ENCODE results near the gene RALBP1.

RALBP1 gene

DNA sequence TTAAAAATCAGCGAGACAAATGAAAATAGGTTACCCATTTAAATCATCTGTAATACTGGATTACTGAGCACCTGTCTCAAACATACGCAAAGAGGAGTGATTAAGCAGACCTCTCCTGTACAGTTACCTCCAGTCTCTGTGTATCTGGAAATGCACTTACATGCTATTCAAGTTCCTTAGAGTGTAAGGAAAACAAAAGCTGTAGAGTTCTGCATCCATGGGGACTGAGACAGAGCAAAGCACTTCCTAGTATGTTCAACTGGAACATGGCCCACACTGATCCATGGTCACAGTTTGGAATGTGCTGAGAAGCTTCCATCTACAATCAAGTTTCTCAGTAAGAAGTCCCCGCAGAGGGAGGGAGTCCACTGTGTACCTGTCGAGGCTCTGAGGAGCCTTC, 75.1 kb downstream of the RALBP1 start:
- DNase-seq (ENCODE audit: low read depth) = no peak

DNA sequence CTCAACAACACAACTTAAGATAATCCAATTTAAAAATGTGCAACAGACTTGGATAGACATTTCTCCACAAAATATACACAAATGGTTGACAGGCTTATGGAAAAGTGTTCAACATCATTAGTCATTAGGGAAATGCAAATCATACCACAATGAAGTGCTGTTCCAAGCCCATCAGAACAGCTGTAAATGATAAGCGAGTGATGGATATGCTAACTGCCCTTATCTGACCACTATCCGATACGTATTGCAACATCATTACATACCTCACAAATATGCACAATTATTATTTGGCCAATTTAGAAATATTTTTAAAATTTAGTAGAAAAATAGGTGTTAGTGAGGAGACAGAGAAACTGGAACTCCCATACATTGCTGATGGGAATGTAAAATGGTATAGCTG, 76.9 kb downstream of the RALBP1 start:
- DNase-seq (ENCODE audit: low read depth) = no peak

DNA sequence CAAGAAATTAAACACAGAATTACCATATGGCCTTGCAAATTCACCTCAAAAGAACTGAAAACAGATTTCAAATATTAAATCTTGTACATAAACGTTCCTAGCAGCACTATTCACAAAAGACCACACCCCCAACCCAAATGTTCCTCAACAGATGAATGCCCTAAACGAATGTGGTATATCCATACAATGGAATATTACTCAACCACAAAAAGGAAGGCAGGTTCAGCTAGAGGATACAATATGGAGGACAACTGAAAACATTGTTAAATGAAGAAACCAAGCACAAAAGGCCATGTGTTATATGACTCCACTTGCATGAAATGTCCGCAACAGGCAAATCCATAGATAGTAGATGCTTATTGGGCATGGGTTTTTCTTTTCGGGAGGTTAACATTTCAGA, 77.3 kb downstream of the RALBP1 start:
- DNase-seq (ENCODE audit: low read depth) = no peak

DNA sequence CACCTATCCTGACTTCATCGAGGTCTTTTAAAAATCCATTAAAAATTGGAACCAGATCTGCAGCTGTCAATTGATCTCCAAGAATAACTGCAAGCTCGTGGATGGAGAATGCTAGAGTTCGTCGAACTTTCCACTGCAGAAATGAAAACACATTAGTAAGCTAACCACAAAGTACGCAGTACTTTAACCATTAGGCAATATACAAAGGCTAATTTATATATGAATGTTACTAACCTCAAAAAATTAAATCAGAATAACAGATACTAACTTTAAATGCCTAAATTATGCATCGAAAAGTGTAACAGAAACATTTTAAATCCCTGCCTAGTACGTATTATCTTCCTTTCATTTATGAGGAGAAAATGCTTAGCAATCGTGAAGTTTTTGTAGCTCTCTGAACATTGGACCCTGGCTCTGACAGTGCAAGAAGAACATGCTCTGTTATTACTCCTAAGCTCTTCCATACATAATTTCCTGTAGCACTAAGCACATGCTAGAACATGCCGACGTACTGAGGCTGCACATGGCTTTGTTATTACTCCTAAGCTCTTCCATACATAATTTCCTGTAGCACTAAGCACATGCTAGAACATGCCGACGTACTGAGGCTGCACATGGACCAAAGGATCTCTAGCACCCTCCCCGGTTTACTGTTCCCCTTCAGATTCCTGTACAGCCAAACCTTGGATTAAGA, 82.1 kb downstream of the RALBP1 start:
- no peak for DNase-seq (ENCODE audit: low read depth)

DNA sequence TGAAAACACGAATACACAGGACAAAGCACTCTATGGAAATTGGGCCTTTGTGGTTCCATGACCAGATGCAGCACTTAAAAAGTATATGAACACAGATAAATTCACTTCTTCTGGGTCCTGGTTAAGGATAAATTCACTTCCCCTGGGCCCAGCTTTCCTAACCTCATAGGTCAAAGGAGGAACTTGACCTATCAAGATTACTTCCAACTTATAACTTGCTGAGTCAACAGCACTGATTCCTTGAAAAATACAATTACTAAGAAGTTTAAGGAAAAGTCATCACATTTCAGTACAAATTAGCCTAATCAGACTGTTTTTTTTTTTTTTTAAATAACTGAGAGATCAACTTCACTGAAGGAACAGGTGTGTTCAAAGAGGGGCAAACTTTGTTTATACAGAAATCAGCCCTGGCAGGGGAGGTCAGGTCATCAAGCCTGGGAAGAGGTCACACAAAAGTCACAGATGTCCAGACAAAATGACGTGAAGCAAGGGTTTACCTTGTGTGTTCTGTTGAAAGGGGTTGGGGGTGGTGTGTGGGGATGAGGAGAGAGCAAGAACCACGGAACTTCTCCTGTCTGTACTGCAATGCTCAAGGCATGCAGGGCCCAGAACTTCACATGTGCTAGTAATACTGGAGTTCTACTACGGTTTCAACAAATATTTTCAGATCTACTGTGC, 83.2 kb downstream of the RALBP1 start:
- no peak for DNase-seq (ENCODE audit: low read depth)

DNA sequence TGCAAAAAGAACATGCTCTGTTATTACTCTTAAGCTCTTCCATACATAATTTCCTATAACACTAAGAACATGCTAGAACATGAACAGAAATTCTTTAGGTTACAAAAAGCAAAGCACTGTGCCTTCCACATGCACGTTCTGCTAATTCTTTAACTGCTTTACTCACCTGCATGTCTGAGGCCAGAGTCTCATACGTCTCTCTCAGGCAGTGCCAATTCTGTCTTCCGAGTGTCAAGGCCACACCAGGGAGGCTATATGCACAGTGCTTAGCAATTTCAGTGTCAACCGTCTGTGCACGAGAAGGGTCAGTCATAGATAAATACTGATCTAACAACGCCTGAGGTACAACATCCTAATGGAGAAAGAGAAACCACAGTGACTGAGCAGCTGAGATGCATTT, 83.9 kb downstream of the RALBP1 start:
- DNase-seq (ENCODE audit: low read depth) = no peak

DNA sequence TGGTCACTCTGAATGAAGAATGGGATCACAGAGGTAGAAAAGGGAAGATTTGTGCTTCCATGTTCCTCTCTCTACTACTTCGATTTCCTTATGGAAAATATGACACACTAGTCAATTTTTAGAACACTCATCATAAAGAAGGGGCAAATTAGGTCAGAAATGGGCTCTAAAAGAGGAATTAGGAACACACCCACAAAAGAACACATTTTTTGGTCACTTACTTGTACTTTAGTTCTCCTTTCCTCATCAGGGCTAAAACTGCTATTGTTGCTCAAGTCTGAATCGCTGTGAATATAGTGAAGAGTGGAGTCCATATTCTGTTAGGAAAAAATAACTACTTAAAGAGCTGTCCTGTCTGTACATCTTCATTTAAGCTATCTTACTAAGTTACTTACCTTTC, 86.4 kb downstream of the RALBP1 start:
- DNase-seq (ENCODE audit: low read depth) = no peak

DNA sequence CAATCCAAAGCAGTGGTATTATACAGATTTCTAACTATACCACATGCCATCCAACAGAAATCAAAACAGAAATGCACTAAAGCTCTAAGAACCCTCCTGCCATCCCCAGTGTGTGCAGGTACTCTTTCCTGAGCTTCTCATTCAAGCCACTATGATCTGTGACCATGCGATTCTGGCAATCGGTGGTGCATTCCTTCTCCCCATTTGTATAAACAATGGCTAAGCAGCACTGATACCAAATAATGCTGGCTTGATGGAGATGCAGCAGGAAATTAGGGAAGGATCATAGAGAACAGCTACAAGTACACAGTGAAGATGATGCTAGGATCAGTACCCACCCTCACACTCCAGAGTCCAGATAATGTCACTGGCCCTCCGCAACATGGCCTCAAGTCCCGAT, 87.3 kb downstream of the RALBP1 start:
- DNase-seq (ENCODE audit: low read depth) = no peak

DNA sequence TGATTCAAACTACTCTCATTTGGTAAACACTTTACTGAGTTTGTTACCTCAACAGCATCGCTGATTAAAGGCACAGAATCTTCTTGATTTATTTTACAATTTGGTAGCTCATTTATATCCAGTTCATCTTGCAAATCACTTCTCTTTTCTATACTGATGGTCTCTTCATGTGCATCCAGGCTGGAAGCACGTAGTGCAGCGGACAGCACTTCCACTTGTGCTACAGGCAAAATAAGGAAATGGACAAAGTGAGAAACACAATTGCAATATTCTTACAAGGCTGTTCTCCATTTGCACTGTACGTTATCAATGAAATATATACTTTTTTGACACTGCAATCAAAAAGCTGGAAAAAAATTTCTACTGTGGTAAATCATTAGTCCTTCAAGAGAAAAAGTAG, 88.0 kb downstream of the RALBP1 start:
- DNase-seq (ENCODE audit: low read depth) = no peak

DNA sequence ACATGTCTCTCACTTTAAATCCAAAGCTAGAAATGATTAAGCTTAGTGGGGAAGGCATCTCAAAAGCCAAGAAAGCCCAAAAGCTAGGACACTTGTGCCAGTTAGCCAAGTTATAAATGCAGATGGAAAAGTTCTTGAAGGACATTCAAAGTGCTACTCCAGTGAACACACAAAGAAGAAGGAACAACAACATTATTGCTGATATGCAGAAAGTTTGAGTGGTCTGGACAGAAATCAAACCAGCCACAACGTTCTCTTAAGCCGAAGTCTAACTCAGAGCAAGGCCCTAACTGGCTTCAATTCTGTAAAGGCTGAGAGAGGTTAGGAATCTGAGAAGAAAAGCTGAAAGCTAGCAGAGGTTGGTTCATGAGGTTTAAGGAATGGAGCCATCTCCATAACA, 90.1 kb downstream of the RALBP1 start:
- DNase-seq (ENCODE audit: low read depth) = no peak

DNA sequence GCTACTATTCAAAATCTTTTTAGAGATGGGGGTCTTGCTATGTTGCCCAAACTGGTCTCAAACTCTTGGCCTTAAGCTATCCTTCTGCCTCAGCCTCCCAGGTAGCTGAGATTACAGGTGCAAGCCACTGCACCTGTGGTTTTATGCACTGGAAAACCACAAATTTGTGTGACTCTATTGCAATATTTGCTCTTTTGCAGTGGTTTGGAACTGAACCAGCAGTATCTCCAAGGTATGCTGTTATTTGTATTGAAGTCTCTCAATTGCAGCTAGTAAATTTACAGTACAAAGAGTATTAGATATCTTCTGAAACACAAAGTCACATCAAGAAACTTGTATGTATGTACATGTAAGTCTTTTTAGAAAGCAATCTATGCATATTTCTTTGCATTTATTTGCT, 92.9 kb downstream of the RALBP1 start:
- no peak for DNase-seq (ENCODE audit: low read depth)

DNA sequence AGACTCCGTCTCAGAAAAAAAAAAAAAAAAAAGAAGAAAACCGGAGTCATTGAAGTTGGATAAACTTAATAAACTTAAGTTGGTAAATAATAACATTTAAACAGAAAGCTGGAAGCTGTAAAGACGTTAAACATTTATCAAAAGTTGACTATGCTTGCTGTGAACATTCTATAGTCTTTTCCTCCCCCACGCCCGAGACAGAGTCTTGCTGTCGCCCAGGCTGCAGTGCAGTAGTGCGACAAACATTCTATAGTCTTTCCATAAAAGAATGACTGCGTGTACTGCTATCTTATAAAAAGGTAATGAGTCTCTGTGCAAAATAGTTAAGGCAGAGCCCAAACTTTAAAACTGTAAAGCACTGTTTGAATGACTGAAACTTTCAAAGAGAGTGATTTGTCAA, 93.9 kb downstream of the RALBP1 start:
- no peak for DNase-seq (ENCODE audit: low read depth)

DNA sequence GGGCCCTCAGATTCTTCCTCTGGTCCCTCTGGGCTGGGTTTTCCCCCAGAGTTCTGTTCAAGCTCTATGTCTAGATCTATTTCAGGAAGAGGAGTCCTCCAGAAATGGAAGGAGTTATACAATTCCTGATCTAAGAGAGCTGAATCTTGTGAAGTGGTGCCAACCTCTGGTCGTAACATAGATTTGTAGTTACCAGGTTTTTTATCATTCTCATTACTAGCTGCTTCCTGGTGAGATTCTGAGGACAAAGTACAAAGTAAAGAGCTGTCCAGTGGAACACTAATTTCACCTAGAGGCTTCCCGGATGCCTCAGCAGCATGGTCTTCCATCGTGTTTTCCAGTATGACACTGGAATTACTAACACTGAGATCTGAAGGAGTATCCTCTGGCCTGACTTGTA, 94.9 kb downstream of the RALBP1 start:
- DNase-seq (ENCODE audit: low read depth) = no peak

DNA sequence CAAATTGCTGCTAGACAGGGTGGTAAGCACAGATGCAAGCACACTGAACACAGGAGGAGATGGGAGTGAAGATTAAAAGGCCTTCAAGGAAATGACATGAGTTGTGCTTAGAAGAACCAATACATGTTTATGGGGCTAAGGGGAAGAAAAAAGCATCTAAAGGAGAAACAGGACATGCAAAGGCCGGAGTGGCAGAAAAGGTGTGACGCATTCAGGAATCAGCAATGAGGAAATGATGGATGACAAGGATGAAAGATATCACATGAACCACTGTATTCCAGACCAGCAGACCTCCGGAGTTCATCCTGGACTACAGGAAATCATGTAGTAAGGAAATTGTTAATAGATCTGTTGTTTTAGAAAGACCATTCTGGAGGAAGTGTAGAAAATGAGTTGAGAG, 96.2 kb downstream of the RALBP1 start:
- no peak for DNase-seq (ENCODE audit: low read depth)

DNA sequence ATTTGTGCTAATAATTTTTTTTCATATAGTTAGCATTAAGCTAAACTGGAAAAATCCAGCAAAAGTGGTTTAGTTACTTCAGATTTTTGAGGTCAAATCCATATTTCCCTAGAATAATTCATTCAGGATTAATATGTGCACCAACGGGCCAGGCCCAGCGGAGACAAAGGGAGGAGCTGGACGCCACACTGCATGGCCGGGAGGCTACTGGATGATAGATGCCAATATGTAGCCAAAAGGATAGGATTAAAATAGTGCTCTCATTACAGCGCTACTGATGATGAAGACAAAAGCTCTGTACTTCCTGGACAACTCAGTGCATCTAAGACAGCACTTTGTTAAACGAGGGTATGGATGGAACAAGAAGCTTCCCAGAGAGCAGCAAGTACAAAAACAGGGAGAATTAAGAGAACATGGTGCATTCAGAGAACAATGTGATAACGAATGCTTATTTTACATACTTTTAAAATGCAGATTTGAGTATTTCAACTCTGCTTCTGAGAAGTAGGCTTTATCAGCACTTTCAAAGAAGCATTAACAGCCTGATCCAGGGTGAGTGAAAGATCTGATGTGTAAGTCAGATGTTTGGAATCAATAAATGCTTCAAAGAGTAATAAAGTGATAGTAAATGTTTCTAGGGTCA, 99.3 kb downstream of the RALBP1 start:
- DNase-seq (ENCODE audit: low read depth) = no peak

DNA sequence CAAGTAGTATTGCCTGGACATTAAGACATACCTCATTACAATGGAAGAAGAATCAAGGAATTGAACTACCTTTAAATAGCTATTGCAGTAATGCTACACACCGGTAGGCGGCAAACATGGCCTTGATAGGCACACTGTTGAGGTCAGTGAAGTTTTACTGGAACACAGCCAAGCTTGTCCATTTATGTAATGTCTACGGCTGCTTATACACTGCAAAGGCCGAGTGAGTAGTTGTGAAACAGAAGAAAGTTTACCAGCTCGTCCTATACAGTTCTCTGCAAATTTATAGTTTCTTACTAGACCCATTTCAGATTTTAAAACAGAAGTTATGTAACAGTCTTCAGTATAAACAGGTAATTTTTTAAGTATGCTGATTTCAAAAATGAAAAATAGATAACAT, 100.2 kb downstream of the RALBP1 start:
- no peak for DNase-seq (ENCODE audit: low read depth)

DNA sequence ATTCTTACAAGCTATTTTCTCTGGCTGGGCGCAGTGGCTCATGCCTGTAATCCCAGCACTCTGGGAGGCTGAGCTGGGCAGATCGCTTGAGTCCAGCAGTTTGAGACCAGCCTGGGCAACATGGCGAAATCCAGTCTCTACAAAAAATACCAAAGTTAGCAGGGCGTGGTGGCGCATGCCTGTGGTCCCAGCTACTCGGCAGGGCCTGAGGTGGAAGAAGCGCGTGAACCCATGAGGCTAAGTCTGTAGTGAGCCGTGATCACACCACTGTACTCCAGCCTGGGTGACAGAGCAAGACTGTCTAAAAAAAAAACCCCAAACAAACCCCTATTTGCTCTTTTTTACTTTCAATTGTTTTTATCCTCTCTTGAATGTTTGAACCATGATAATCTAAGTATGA, 102.0 kb downstream of the RALBP1 start:
- no peak for DNase-seq (ENCODE audit: low read depth)

DNA sequence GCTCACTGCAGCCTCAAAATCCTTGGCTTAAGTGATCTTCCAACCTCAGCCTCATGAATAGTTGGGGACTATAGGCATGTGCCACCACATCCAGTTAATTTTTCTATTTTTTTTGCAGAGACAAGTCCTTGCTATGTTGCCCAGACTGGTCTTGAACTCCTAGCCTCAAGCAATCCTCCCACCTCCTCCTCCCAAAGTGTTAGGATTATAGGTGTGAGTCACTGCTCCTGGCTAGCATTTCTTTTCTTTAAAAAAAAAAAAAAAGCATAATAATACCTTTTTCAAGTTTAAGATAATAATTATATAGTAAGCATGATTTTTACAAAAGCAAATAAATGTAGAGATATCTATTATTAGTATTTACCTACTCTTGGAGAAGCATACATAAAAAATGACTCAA, 103.0 kb downstream of the RALBP1 start:
- DNase-seq (ENCODE audit: low read depth) = no peak

DNA sequence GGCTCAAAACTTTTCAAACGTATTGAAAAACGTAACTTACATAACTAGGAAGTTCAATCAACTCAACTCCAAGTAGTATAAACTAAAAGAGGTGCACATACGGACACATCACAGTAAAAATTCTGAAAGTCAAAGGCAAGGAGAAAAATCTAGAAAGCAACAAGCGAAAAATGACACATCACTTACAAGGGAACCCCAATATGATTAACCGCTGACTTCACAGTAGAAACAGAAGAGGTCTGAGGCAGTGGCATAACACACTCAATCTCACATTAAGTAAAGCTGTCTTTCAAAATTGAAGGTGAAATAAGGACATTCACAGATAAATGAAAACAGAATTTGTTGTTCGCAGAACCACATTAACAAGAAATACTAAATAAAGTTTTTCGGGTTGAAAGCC, 106.4 kb downstream of the RALBP1 start:
- DNase-seq (ENCODE audit: low read depth) = no peak

DNA sequence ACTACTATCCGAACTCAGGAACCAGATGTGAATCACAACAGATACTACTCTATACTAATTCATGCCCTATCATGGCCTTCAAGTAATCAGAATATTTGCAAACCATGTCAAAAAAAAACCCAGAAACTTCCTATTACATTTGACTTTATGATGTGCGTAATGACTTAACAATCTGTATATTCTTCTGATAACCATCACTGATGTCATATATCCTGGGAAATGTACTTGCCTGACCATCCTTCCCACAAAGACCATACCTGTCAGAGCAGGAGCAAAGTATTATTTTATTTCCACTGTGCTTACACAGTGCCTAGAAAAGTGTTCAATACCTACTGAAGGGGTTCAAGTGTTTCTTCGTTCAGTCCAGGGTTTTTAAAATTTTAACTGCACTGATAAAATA, 111.5 kb downstream of the RALBP1 start:
- no peak for DNase-seq (ENCODE audit: low read depth)
